Activated T-cell treated with anti-CD3 and anti-CD28 coated beads for 24 hours (primary cell): Measurements from ENCODE around the gene DOCK8.

Experiments
- DNase-seq: peaks from one replicate; pipeline ENCODE4 v3.0.0-alpha.2; 2020; ENCODE audit warnings: low read depth

Gene DOCK8

DNA sequence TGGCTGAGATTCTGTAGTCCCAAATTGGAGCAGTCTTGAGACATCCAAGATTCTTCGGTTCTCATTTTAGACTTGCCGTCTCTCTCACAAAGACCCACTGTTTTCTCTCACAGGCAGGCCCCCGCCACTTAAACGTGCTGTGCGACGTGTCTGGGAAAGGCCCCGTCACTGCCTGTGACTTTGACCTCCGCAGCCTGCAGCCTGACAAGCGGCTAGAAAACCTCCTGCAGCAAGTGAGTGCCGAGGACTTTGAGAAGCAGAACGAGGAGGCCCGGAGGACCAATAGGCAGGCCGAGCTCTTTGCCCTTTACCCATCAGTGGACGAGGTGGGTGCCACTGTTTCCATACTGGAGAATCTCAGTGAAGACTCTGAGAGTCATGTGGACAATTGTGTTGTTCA lies 97.2 kb downstream of the DOCK8 start:
- no peak for DNase-seq

DNA sequence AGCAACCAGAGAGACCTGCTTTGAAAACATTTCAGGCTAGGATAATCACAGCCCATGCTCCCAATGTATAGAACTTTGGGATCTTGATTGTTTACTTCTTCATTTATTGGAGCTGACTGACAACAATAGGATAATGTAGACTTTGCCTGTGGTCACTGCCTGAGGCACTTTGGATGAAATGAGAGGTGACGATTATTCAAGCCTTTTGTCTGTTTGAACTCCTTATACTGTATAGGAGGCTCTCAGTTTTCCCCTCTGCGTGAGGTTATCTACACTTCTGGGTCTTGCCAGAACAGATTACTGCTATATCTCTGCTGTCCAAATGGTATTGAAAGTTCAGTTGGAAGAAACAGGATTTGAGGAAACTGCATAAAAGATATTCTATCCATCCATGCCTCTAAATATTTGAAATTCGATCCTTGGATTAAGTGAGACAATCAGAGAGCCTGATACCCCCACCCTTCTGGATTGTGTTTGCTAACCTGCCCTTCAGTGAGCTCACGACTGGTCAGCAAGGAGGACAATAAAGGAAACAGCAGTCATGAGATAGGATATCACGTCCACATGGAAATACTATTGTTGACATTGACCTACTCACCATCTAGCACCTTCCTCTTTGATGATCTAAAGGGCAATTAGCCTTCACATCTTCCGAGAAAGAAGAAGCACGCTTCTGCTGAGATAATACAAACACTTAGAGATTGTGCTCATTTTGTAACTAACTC lies 98.1 kb downstream of the DOCK8 start:
- no peak for DNase-seq

DNA sequence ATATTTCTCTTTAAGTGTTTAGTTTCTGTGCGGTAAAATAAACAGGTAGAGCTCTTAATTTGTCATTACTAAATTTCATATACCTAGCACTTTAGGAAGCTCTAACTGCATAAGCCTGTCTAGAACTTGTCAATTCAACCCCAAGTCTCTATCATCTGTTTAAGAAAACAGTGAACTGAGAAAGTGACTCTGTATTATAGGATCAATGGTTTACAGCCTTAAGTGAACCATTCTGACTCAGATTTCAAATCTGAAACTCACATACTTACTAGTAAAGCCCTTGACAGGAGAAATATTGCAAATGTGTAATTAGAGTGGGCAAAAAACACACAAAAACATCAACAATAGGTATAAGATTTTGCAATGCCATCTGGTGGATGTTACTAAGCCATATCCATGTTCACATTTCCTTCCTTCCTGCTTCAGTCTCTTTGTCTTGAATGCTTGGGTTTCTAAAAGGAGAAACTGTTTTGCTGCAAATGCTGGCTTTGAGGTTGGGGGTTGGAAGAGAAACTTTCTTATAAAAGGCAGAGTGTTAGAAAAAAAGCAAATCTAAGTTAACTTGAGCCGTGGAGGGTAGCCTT lies 101.8 kb downstream of the DOCK8 start:
- DNase-seq, result no peak

DNA sequence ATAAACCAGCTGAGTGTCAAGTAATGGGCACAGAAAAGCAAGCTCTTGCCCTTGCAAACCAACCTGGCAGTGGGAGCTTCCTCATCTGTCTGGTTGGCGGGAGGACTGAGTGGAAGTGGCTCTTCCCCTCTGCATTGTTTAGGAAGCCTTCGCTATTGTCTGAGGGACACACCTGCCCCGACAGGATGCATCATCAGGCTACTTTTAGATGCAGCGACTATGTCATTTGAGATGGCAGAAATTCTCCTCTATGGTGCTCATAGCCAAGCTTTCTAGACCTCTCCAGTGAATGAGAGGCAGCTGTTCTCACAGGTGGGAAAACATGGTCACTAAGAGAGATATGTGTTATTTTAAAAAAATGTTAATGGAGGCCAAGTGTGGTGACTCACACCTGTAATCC lies 104.0 kb downstream of the DOCK8 start:
- DNase-seq, result no peak

- DNase-seq, result no peak
Observed at GRCh38 chr9:324971-325370, 110.3 kb downstream of the DOCK8 start.

- DNase-seq, result no peak
Observed at GRCh38 chr9:326667-327066, 112.0 kb downstream of the DOCK8 start.

- no peak for DNase-seq
Observed at GRCh38 chr9:328453-328852, 113.8 kb downstream of the DOCK8 start.

- DNase-seq, result no peak
Observed at GRCh38 chr9:331197-331596, 116.5 kb downstream of the DOCK8 start.

GRCh38 chr9:335373-335772 lies 120.7 kb downstream of the DOCK8 start:
- no peak for DNase-seq

DNA sequence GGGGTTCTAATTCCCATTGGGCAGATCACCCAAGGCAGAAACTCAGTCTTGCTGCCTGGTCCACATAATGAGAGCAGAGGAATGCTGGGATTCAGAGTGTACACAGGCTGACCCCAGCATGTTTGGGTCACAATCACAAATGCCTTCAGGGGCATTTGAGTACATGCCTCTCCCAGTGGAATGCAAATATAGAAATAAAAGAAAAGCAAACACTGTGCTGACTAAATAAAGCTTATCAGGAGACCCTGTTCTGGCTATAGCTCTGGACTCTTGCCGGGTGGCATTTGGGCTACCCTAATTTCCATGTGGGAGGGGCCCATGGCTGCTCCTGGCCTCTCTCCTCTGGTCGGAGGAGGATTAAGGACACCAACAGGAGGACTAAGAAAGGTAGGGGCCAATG lies 121.4 kb downstream of the DOCK8 start:
- DNase-seq, result no peak

DNA sequence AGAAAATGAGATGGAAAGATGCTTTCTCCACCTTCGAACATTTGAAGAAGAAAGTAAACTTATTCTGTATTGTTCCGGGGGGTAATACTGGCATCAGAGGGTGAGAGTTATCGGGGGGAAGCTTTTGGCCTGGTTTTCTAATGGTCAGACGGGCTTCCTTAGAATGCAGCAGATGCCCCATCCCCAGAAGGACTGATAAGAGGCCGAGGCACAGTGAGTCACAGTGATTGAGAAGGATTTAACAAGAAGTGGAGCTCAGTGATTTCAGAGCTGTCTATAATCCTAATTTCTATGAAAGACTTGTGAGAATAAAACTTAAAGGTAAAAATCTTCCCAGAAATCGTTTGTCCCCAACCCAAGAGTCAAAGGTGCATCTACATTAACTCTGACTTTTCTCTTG lies 123.9 kb downstream of the DOCK8 start:
- DNase-seq, result no peak

GRCh38 chr9:341634-342421 lies 127.2 kb downstream of the DOCK8 start:
- no peak for DNase-seq

- DNase-seq, result no peak
Observed at GRCh38 chr9:343773-344172, 129.1 kb downstream of the DOCK8 start.

DNA sequence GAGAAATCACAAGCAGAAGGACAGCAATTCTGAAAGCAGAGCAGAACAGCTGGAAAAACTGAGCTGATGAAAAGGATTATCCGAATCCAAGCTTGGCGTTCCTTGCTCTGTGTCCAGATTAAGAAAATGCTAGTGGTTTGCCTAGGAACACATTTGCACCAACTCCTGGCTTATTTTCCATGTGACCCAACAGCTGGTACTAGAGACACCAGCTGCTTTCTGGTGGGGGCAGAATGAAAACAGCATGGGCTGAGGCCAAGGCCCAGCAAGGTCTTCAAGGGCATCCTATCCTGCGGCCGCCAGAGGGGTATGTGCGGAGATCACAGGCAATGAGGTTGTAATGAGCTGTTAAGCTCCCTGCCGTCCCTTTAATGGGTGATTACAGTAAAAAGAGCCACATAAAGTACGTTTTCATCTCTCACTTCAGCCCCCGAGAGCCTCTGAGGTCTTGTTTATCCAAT lies 131.5 kb downstream of the DOCK8 start:
- DNase-seq, result no peak

- DNase-seq, result no peak
Observed at GRCh38 chr9:347667-348292, 133.1 kb downstream of the DOCK8 start.

DNA sequence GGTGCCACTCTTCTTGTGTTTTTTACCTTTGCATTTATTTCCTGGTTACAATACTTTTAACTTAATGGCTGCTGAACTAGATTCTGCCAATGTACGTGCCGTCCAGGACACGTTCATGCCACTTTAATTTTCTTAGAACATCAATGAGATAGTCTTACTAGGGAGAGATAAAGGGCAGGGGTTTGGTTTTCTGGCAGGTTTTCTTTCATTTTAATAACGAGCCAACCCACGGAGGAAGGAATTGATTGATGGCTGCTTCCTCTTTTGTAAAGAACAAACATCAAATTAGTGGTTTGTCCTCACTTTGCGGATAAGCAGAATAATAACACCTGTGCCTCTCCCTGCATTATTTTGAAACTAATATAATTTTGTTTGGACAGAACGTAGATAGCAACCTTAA lies 135.7 kb downstream of the DOCK8 start:
- no peak for DNase-seq

DNA sequence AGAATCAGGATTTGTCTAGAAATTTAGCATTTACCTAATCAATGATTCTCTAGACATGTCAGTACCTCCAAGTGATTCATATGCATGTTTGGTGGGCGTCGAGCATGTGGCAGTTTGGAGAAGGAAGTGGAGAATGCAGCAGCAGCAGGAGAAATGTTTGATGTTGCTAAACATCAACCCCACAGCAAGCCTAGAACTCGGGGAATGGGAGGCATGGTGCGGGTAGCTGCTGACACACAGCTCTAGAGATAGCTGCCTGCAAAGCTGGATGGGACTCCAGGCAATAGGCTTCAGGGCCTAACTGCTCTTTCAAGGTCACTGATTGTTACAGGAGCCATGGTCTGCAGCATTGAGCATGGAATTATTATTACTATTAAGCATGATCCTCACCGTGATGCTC lies 137.3 kb downstream of the DOCK8 start:
- no peak for DNase-seq

- no peak for DNase-seq
Observed at GRCh38 chr9:353077-353476, 138.4 kb downstream of the DOCK8 start.

DNA sequence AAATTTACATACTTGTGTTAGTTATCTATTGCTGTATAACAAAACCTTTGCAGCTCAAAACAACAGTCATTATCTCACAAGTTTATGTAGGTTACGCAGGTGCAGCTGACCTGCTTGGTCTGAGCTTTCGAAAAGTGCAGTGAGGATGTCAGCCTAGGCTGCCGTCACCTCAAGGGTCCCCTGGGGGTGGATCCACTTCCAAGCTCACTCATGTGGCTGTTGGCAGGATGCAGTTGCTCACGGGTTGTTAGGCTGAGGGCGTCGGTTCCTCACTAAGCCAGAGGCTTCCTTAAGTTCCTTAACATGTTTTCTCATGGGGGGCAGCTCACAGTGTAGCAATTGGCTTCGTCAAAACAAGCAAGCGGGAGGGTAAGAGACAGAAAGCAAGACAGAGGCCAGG lies 139.8 kb downstream of the DOCK8 start:
- no peak for DNase-seq

DNA sequence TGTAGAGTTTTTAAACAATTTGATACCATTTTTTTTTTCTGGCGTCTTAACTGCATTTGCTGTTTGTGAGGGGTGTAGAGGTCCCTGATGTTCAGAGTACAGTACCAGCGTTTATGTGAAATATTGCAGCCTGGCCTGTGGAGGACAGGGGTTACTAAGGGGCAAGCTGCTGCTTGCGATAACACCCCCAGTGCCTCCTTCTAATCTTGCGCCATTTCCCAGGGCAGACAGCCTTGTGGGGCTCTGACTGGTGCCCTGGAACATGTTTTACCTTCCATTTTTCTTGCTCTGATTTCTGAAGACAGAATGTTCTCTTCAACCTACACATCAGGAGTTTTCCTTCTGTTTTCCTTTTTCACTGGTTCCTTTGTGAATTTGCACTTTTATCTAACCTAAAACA lies 142.9 kb downstream of the DOCK8 start:
- no peak for DNase-seq

DNA sequence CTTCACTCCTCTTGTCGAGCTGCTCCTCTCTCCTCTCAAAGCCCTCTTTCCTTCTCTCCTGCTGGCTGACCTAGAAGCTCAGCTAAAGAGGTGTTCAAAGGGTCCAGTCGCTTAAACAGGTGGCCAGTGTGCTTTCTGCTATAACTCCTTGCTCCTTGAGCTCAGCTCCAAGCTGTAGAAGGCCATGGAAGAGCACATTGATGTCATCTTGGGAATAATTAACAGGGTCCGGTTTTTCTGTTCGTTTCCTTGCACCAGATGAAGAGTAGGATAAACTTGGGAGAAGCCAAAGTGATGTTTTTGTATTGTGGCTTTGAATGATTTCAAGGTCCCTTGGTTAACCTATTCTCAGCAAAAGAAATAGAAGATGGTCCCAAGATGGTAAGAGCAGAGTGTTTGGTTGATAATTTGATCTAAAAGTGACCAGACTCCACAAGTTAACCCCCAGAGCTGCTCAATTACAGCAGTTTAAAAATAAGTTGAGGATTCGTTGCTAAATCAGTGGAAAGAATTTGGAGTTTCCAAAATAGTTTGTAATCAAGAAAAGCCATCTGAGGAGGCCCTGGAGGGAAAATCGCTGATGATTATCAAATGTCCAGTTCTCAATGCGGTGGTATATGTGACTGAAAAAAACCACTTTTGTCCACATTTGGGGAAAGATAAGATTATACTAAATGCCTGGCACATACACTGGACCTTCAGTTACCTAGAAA lies 148.1 kb downstream of the DOCK8 start:
- no peak for DNase-seq

DNA sequence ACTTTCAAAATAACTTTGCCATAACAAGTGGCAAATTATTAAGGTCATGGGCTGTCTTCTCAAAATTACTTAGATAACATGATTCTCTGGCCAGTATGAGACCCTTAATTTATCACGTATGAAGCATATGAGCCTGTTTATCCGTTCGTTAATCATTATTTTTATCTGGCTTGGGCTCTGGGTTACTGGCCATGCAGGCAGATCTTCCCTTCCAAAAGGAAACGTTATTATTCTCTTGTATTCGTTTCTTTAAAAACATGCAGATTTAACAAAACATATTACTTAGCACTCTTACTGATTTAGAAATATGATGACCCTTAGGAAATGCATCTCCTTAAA lies 148.6 kb downstream of the DOCK8 start:
- DNase-seq, result no peak
